ENCODE data around the gene CTF1.

DNA sequence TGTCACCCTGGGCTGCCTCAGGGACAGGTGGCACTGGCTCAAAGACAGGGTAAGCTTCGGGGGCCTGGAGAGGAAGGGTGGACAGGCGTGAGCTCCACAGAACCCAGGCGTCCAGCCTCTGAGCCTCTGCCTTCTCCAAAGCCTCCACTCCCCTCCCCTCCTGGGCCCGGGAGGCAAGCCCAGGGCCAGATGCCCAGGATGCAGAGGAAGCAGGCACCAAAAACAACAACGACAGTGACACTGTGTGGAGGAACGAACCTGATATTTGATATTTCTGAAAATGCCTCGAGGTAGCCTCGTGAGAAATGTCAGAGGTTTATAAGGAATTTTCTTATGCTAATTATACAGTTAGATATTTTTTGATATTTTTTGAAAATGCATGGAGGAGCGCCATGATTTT, 8.5 kb upstream of the CTF1 start:
- TF ChIP-seq, protein P1, sequence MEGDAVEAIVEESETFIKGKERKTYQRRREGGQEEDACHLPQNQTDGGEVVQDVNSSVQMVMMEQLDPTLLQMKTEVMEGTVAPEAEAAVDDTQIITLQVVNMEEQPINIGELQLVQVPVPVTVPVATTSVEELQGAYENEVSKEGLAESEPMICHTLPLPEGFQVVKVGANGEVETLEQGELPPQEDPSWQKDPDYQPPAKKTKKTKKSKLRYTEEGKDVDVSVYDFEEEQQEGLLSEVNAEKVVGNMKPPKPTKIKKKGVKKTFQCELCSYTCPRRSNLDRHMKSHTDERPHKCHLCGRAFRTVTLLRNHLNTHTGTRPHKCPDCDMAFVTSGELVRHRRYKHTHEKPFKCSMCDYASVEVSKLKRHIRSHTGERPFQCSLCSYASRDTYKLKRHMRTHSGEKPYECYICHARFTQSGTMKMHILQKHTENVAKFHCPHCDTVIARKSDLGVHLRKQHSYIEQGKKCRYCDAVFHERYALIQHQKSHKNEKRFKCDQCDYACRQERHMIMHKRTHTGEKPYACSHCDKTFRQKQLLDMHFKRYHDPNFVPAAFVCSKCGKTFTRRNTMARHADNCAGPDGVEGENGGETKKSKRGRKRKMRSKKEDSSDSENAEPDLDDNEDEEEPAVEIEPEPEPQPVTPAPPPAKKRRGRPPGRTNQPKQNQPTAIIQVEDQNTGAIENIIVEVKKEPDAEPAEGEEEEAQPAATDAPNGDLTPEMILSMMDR (IDR thresholded peaks at IDR 0.05), result no peak
- TF ChIP-seq POLR2A (IDR thresholded peaks at IDR 0.05), result no peak

Data from lower leg skin (tissue), 3 donors.